Thyroid gland (tissue), 4 donors: ENCODE data around the gene DOCK2. TPM values are rescaled to one million over a fixed set of nuclear protein-coding genes. Genes with fewer than 3 reads are reported as not detected.

Experiments used
- DNase-seq, 2 donors: peaks; one replicate each; pipeline ENCODE4 v3.0.0-alpha.2; 2019
- H3K27ac ChIP-seq, 3 donors: fragments of 200-600 bp; sonication (generic); 1 replicate in 2 of 3; 2 replicates in 1 of 3; pipeline ENCODE4 v1.5.1; 2016 to 2019; ENCODE audit warnings: mild to moderate bottlenecking in 1 of 3, moderate library complexity in 1 of 3
- H3K27me3 ChIP-seq: fragments of 200-600 bp; sonication (generic); one replicate; pipeline ENCODE4 v1.5.1; 2019
- H3K36me3 ChIP-seq, 2 donors: fragments of 200-600 bp; sonication (generic); one replicate each; pipeline ENCODE4 v1.5.1; 2016 to 2019
- H3K4me1 ChIP-seq, 2 donors: fragments of 200-600 bp; sonication (generic); one replicate each; pipeline ENCODE4 v1.5.1; 2017 to 2019
- H3K4me3 ChIP-seq, 3 donors: fragments of 200-600 bp; sonication (generic); replicated peaks in 1 of 3; 1 replicate in 2 of 3; 2 replicates in 1 of 3; pipeline ENCODE4 v1.5.1; 2016; ENCODE audit warnings: mild to moderate bottlenecking in 1 of 3
- H3K9me3 ChIP-seq: fragments of 200-600 bp; sonication (generic); one replicate; pipeline ENCODE4 v1.5.1; 2017
- CTCF ChIP-seq, 6 experiments: fragments of 200-600 bp in 3 of 6; fragments of 450-650 bp in 3 of 6; sonication (generic) in 3 of 6; IDR thresholded peaks; one replicate each; pipeline ENCODE4 v1.5.1; 2016 to 2019; ENCODE audit warnings: antibody characterized with exemption in 6 of 6, mild to moderate bottlenecking in 2 of 6, inconsistent platforms in 1 of 6, moderate library complexity in 1 of 6
- POLR2A ChIP-seq, 2 donors: fragments of 450-650 bp; IDR thresholded peaks; one replicate each; pipeline ENCODE4 v1.6.1; 2017; ENCODE audit warnings: antibody characterized with exemption in 2 of 2, mild to moderate bottlenecking in 2 of 2, moderate library complexity in 1 of 2
- WGBS, 2 donors: methylation state at CpG; one replicate each; pipeline ENCODE4 v1.1.5; 2017; 5-methylcytosine and 5-hydroxymethylcytosine counted together
- intact Hi-C: fragments of 100-400 bp; cut with DNase I; formaldehyde crosslinking; loops from one replicate; pipeline ENCODE4 v1.15.1; 2023
- total RNA-seq, 4 donors: library from RNA; depleted of rRNA; stranded (reverse); fragments of >200 nt; gene quantifications; one replicate each; pipeline ENCODE4 v1.2.3, GENCODE V29; 2016

The DOCK2 gene
- total RNA-seq, 4 donors from 2014 or later, result 4.3 to 14.1 (median 8.6) TPM

- intact Hi-C loops, result loop anchor here (10.0 kb wide), 1 partner anchor 306 kb away; no protein-coding TSS in a partner anchor
Observed at GRCh38 chr5:170108266-170108785, 471.3 kb downstream of the DOCK2 start.

GRCh38 chr5:170109059-170110031 is 472.3 kb downstream of the DOCK2 start:
- Histone ChIP-seq H3K27me3 (no peaks in the 10 kb centered on the region), H3K9me3 (no peaks in the 10 kb centered on the region), H3K36me3 (no peaks in the 10 kb centered on the region), H3K4me3 (no peak overlapping the region), H3K4me1 (no peaks in the 10 kb centered on the region), H3K27ac (no peak overlapping the region)
- TF ChIP-seq CTCF (IDR thresholded peaks at IDR 0.05) (no peak), POLR2A (IDR thresholded peaks at IDR 0.05) (no peak)
- no peak for DNase-seq
- intact Hi-C loops, result loop anchor here (10.0 kb wide), 1 partner anchor 305 kb away; no protein-coding TSS in a partner anchor
- WGBS, 2 donors, result 74 to 77% methylated on average over 6 to 7 of the region's 7 CpGs

More at GRCh38 chr5:170108266-170108785, 471.3 kb downstream of the DOCK2 start:
- no peak for DNase-seq
- H3K27me3 ChIP-seq, result no peaks in the 10 kb centered on the region
- TF ChIP-seq CTCF (IDR thresholded peaks at IDR 0.05), result no peak
- no peak for TF ChIP-seq POLR2A (IDR thresholded peaks at IDR 0.05)
- WGBS, 2 donors, result 88 to 92% methylated on average over 10 to 12 of the region's 12 CpGs
- no peak overlapping the region for H3K4me3 ChIP-seq
- no peaks in the 10 kb centered on the region for H3K36me3 ChIP-seq
- H3K27ac ChIP-seq, result no peak overlapping the region
- no peaks in the 10 kb centered on the region for H3K4me1 ChIP-seq
- H3K9me3 ChIP-seq, result no peaks in the 10 kb centered on the region

GRCh38 chr5:170110403-170111087 is 473.5 kb downstream of the DOCK2 start:
- no peaks in the 10 kb centered on the region for H3K27me3 ChIP-seq
- 67 to 68% methylated on average over 3 of the region's 3 CpGs for WGBS, 2 donors
- no peaks in the 10 kb centered on the region for H3K9me3 ChIP-seq
- TF ChIP-seq CTCF (IDR thresholded peaks at IDR 0.05) (no peak), POLR2A (IDR thresholded peaks at IDR 0.05) (no peak)
- no peak for DNase-seq
- no peaks in the 10 kb centered on the region for H3K4me1 ChIP-seq
- H3K36me3 ChIP-seq, result no peaks in the 10 kb centered on the region
- H3K27ac ChIP-seq, result no peak overlapping the region
- no peak overlapping the region for H3K4me3 ChIP-seq
- intact Hi-C loops, result no loop called here

GRCh38 chr5:170111088-170111785 is 474.2 kb downstream of the DOCK2 start:
- DNase-seq, result no peak
- H3K4me3 ChIP-seq, result no peak overlapping the region
- TF ChIP-seq CTCF (IDR thresholded peaks at IDR 0.05), result no peak
- no peak for TF ChIP-seq POLR2A (IDR thresholded peaks at IDR 0.05)
- 66 to 73% methylated on average over 7 to 8 of the region's 8 CpGs for WGBS, 2 donors
- no peaks in the 10 kb centered on the region for H3K4me1 ChIP-seq
- no peaks in the 10 kb centered on the region for H3K36me3 ChIP-seq
- H3K27me3 ChIP-seq, result no peaks in the 10 kb centered on the region
- H3K27ac ChIP-seq, result no peak overlapping the region
- intact Hi-C loops, result no loop called here
- H3K9me3 ChIP-seq, result no peaks in the 10 kb centered on the region
